ENCODE measurements around the gene CATSPER4.

The CATSPER4 gene

GRCh38 chr1:26164861-26165842, 25.2 kb upstream of the CATSPER4 start:
- no peak for DNase-seq

- DNase-seq: peak; percentile 11
These were observed 23.6 kb upstream of the CATSPER4 start for GRCh38 chr1:26166719-26167281.

- no peak for DNase-seq
These were observed 21.8 kb upstream of the CATSPER4 start, which contains the start of gene C1orf232 for GRCh38 chr1:26168410-26169197. C1orf232 (minus strand) TSS chr1:26168963; CDS start chr1:26168499, 464 bp downstream.

- no peak for DNase-seq
These were observed 21.2 kb upstream of the CATSPER4 start for GRCh38 chr1:26169198-26169554.

- DNase-seq: peak; percentile 84
These were observed 20.5 kb upstream of the CATSPER4 start, which contains the start of gene ZNF593 for GRCh38 chr1:26169669-26170471. ZNF593 (plus strand) TSS chr1:26169908; CDS start chr1:26169984, 76 bp downstream.

GRCh38 chr1:26170472-26170821, 20.0 kb upstream of the CATSPER4 start:
- DNase-seq: no peak

GRCh38 chr1:26171084-26172072, 19.0 kb upstream of the CATSPER4 start, which contains the start of gene ZNF593OS:
ZNF593OS (minus strand) TSS chr1:26171832; CDS start chr1:26171661, 171 bp downstream.
- no peak for DNase-seq

GRCh38 chr1:26175346-26175745, 15.1 kb upstream of the CATSPER4 start:
- DNase-seq: no peak

- no peak for DNase-seq
These were observed 13.2 kb upstream of the CATSPER4 start, which contains the start of gene CNKSR1 for GRCh38 chr1:26177182-26177684. CNKSR1 (plus strand) TSS chr1:26177491; CDS start chr1:26177548, 57 bp downstream.

GRCh38 chr1:26180010-26180506, 10.3 kb upstream of the CATSPER4 start:
- no peak for DNase-seq

- no peak for DNase-seq
These were observed 8.6 kb upstream of the CATSPER4 start for GRCh38 chr1:26181586-26182382.

- DNase-seq: no peak
These were observed 8.1 kb upstream of the CATSPER4 start for GRCh38 chr1:26182383-26182696.

GRCh38 chr1:26184086-26184485, 6.3 kb upstream of the CATSPER4 start:
- no peak for DNase-seq

- no peak for DNase-seq
These were observed 5.5 kb upstream of the CATSPER4 start for GRCh38 chr1:26184883-26185282.

GRCh38 chr1:26187882-26188281, 2.5 kb upstream of the CATSPER4 start:
- DNase-seq: no peak

- no peak for DNase-seq
These were observed 1.9 kb upstream of the CATSPER4 start for GRCh38 chr1:26188477-26188876.

- no peak for DNase-seq
These were observed 1.1 kb upstream of the CATSPER4 start for GRCh38 chr1:26189331-26189730.

GRCh38 chr1:26189751-26190275, 589 bp upstream of the CATSPER4 start:
- DNase-seq: no peak

- DNase-seq: no peak
These were observed 1.3 kb downstream of the CATSPER4 start for GRCh38 chr1:26191739-26192138.

- DNase-seq: no peak
These were observed 5.4 kb downstream of the CATSPER4 start for GRCh38 chr1:26195805-26196204.

Measured in CD4-positive, alpha-beta T cell treated with Interleukin-4 for 4 hours (primary cell).